SK-N-SH (cell line): Measurements from ENCODE around the gene SETX. TPM values are rescaled to one million over a fixed set of nuclear protein-coding genes. Genes with fewer than 3 reads are reported as not detected.

Experiments
- CTCF ChIA-PET: fragments of 300-600, 350-600 bp; formaldehyde crosslinking; extraction: SDS; loops from one replicate; lab custom pipeline; 2021; lab: Yijun Ruan, JAX
- POLR2A ChIA-PET: fragments of 350-600 bp; sonication (Branson Sonifier 250); formaldehyde crosslinking; extraction: SDS; loops from one replicate; lab custom pipeline; 2020; ENCODE audit warnings: antibody characterized with exemption, inconsistent platforms; lab: Yijun Ruan, JAX
- DNase-seq: peaks from one replicate; pipeline ENCODE4 v3.0.0; 2012
- H2AFZ ChIP-seq: fragments of 200-600 bp; sonication (generic); 2 replicates; pipeline ENCODE4 v1.8.1; 2016; ENCODE audit warnings: antibody characterized with exemption, mild to moderate bottlenecking, low read depth
- H3F3A ChIP-seq: fragments of 200-600 bp; sonication (generic); replicated peaks from 2 replicates; pipeline ENCODE3; 2016; ENCODE audit warnings: antibody characterized with exemption, mild to moderate bottlenecking; ENCODE audit not compliant: insufficient read depth
- H3K27ac ChIP-seq, 2 experiments: fragments of 200-500 bp in 1 of 2; fragments of 200-600 bp in 1 of 2; sonication (Bioruptor generic) in 1 of 2; sonication (generic), shearing (Covaris generic) in 1 of 2; 2 replicates each; pipeline versions ENCODE4 v1.5.1 to v1.6.1; 2014 to 2016; ENCODE audit warnings: low read depth in 2 of 2, inconsistent platforms in 1 of 2, low read length in 1 of 2, mild to moderate bottlenecking in 1 of 2, mixed read lengths in 1 of 2
- H3K27me3 ChIP-seq: fragments of 200-600 bp; sonication (generic), shearing (Covaris generic); 2 replicates; pipeline ENCODE4 v1.6.1; 2016; ENCODE audit warnings: mixed run types; ENCODE audit not compliant: insufficient read depth
- H3K36me3 ChIP-seq, 2 experiments: fragments of 200-500 bp in 1 of 2; fragments of 200-600 bp in 1 of 2; sonication (Bioruptor generic) in 1 of 2; sonication (generic) in 1 of 2; replicated peaks in 1 of 2; 2 replicates each; pipeline versions ENCODE3 to v1.5.1; 2014 to 2016; ENCODE audit warnings: low read length in 1 of 2, mild to moderate bottlenecking in 1 of 2; ENCODE audit not compliant: insufficient read depth in 2 of 2, control insufficient read depth in 1 of 2
- H3K4me1 ChIP-seq, 2 experiments: fragments of 200-500 bp in 1 of 2; fragments of 200-600 bp in 1 of 2; sonication (Bioruptor generic) in 1 of 2; sonication (generic), shearing (Covaris generic) in 1 of 2; 2 replicates each; pipeline versions ENCODE4 v1.5.1 to v1.6.1; 2014 to 2016; ENCODE audit warnings: low read depth in 1 of 2, low read length in 1 of 2, mixed run types in 1 of 2; ENCODE audit not compliant: insufficient read depth in 2 of 2, control insufficient read depth in 1 of 2
- H3K4me2 ChIP-seq: fragments of 200-600 bp; sonication (generic), shearing (Covaris generic); 2 replicates; pipeline ENCODE4 v1.6.1; 2017; ENCODE audit warnings: mixed run types
- H3K4me3 ChIP-seq, 2 experiments: fragments of 200-500 bp in 1 of 2; fragments of 200-600 bp in 1 of 2; sonication (Bioruptor generic) in 1 of 2; sonication (generic), shearing (Covaris generic) in 1 of 2; 2 replicates each; pipeline versions ENCODE4 v1.5.1 to v1.8.1; 2014 to 2016; ENCODE audit warnings: low read depth in 2 of 2, inconsistent platforms in 1 of 2, low read length in 1 of 2, mild to moderate bottlenecking in 1 of 2, mixed read lengths in 1 of 2, moderate library complexity in 1 of 2
- H3K79me2 ChIP-seq: fragments of 200-600 bp; sonication (generic); 2 replicates; pipeline ENCODE4 v1.8.1; 2017; ENCODE audit warnings: mild to moderate bottlenecking; ENCODE audit not compliant: insufficient read depth
- H3K9ac ChIP-seq: fragments of 200-600 bp; sonication (generic); 2 replicates; pipeline ENCODE4 v1.6.1; 2017; ENCODE audit warnings: mixed run types
- H3K9me2 ChIP-seq: fragments of 200-600 bp; sonication (generic); 2 replicates; pipeline ENCODE4 v1.6.1; 2017; ENCODE audit warnings: mixed run types
- H3K9me3 ChIP-seq: fragments of 200-600 bp; sonication (generic); 2 replicates; pipeline ENCODE4 v1.6.1; 2017; ENCODE audit warnings: mixed run types, mild to moderate bottlenecking, moderate library complexity
- H4K20me1 ChIP-seq: fragments of 200-600 bp; sonication (generic); 2 replicates; pipeline ENCODE4 v1.6.1; 2017; ENCODE audit warnings: mild to moderate bottlenecking, mixed run types; ENCODE audit not compliant: insufficient read depth
- JUND ChIP-seq: IDR thresholded peaks from 2 replicates; pipeline ENCODE4 v1.4.0; 2012
- MEF2A ChIP-seq: IDR thresholded peaks from 2 replicates; pipeline ENCODE4 v1.4.0; 2012; ENCODE audit warnings: low read depth, borderline replicate concordance
- MXI1 ChIP-seq: IDR thresholded peaks from 2 replicates; pipeline ENCODE4 v1.6.1; 2012; ENCODE audit warnings: mild to moderate bottlenecking, low read depth, low read length, improper control_type of control experiment
- PBX3 ChIP-seq: IDR thresholded peaks from 2 replicates; pipeline ENCODE4; 2012
- REST ChIP-seq: IDR thresholded peaks from 2 replicates; pipeline ENCODE4 v1.6.1; 2012; ENCODE audit warnings: mild to moderate bottlenecking, low read depth, low read length, moderate library complexity
- USF2 ChIP-seq: fragments of 150-350 bp; IDR thresholded peaks from 2 replicates; pipeline ENCODE4 v1.6.1; 2017; ENCODE audit warnings: antibody characterized with exemption, low read length, low read depth, borderline replicate concordance
- YY1 ChIP-seq: IDR thresholded peaks from 2 replicates; pipeline ENCODE4 v1.4.0; 2012; ENCODE audit warnings: low read depth, mild to moderate bottlenecking
- ZBTB33 ChIP-seq: IDR thresholded peaks from 2 replicates; pipeline ENCODE4 v1.4.0; 2012; ENCODE audit warnings: low read depth, borderline replicate concordance
- WGBS: methylation state at CpG from one replicate; pipeline ENCODE4 v1.1.6; 2017; ENCODE audit warnings: low lambda C conversion rate; 5-methylcytosine and 5-hydroxymethylcytosine counted together
- polyA plus RNA-seq, 3 experiments: library from polyadenylated mRNA; depleted of rRNA; stranded (reverse); fragments of >200 nt; gene quantifications; 2 replicates each; pipeline ENCODE4 v1.2.3, GENCODE V29; 2012

Gene SETX
- polyA plus RNA-seq, 1 of the 3 experiments (the other 2 are of a cell fraction) = 12.3 TPM

- Histone ChIP-seq H3K9ac (no peak overlapping the region), H3K4me1 (peaks cover 0 to 5% of the 10 kb centered on the region in 2 experiments; a peak in 1 of 4 replicates), H3K27ac (no peak overlapping the region), H3K9me2 (no peaks in the 10 kb centered on the region), H2AFZ (no peak overlapping the region), H3K36me3 (no peaks in the 10 kb centered on the region), H3K79me2 (no peaks in the 10 kb centered on the region), H3K4me3 (no peak overlapping the region), H3K27me3 (no peaks in the 10 kb centered on the region), H3K9me3 (no peaks in the 10 kb centered on the region), H3F3A (peaks cover 8% of the 10 kb centered on the region), H3K4me2 (no peak overlapping the region), H4K20me1 (no peaks in the 10 kb centered on the region)
- 92% methylated on average over 4 of the region's 4 CpGs for WGBS
- DNase-seq = no peak
- TF ChIP-seq MEF2A (no peak), YY1 (no peak)
- CTCF ChIA-PET = no interaction called here
- POLR2A ChIA-PET = no interaction called here
Observed at GRCh38 chr9:132369421-132369820, 14.6 kb upstream of the SETX start.

GRCh38 chr9:132367613-132368313 lies 13.0 kb upstream of the SETX start:
- Histone ChIP-seq H3K9me2 (no peaks in the 10 kb centered on the region), H3K27me3 (no peaks in the 10 kb centered on the region), H3K4me1 (peaks cover 0 to 5% of the 10 kb centered on the region in 2 experiments; a peak in 1 of 4 replicates), H3K36me3 (no peaks in the 10 kb centered on the region), H3K4me2 (no peak overlapping the region), H2AFZ (no peak overlapping the region)
- no peak for DNase-seq
- POLR2A ChIA-PET = no interaction called here
- TF ChIP-seq PBX3 = no peak
- no peak for TF ChIP-seq REST
- no peak for TF ChIP-seq MXI1
- no peak for TF ChIP-seq JUND
- TF ChIP-seq ZBTB33 = no peak
- TF ChIP-seq USF2 = no peak
- TF ChIP-seq, all 33 proteins: peak for 0
- no peaks in the 10 kb centered on the region for H3K79me2 ChIP-seq
- H3K4me3 ChIP-seq = no peak overlapping the region
- H4K20me1 ChIP-seq = no peaks in the 10 kb centered on the region
- WGBS = 78% methylated on average over 12 of the region's 13 CpGs
- CTCF ChIA-PET = interaction anchor here (1.0 kb wide), 1 partner anchor 20 kb away, joined by 3 read pairs; no protein-coding TSS in a partner anchor
- peaks cover 8% of the 10 kb centered on the region for H3F3A ChIP-seq
- no peak overlapping the region for H3K27ac ChIP-seq
- no peak overlapping the region for H3K9ac ChIP-seq
- no peaks in the 10 kb centered on the region for H3K9me3 ChIP-seq
